ENCODE results near the gene AREG. TPM values are rescaled to one million over a fixed set of nuclear protein-coding genes. Genes with fewer than 3 reads are reported as not detected.

AREG gene
- polyA plus RNA-seq, 1 donor (not counting 4 experiments of a cell fraction or from before 2014, with no cell fraction given), result 1,566 TPM

DNA sequence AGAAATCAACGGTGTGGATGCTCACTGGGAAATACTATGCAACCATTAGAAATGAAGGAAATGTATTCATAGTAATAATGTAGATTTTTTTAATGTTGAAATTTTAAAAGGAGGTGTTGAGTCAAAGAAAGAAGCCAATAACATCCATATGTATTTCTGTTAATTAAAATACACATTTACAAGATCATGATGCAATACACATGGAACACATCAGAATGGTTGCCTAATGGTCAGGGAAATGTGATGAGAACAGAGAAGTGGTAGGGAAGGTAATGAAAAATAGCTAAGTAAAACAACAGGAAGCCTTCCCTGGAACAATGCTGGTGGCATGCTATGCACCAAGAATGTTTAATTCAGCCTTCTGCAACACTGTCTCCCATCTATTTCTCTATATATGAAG, 18.2 kb downstream of the AREG start:
- DNase-seq (ENCODE audit: low read depth, low spot score) (no peak), FAIRE-seq (no peak)
- Histone ChIP-seq H3K27ac (ENCODE audit: control insufficient read depth, insufficient read depth, low read length) (no peak overlapping the region), H3K9ac (ENCODE audit: control insufficient read depth, extremely low read depth, insufficient read depth, low read length) (no peak overlapping the region), H4K20me1 (ENCODE audit: control insufficient read depth, extremely low read depth, insufficient read depth, low read length) (no peaks in the 10 kb centered on the region), H3K36me3 (ENCODE audit: control insufficient read depth in 2 of 2, extremely low read depth in 1 of 2, insufficient read depth in 2 of 2, low read length in 2 of 2) (no peaks in the 10 kb centered on the region), H3K9me1 (ENCODE audit: control insufficient read depth, extremely low read depth, insufficient read depth, low read length) (no peaks in the 10 kb centered on the region), H3K4me3 (ENCODE audit: control insufficient read depth in 2 of 3, extremely low read depth in 1 of 3, insufficient read depth in 2 of 3, low read depth in 1 of 3, low read length in 3 of 3) (no peak overlapping the region), H3K79me2 (ENCODE audit: control insufficient read depth, insufficient read depth, low read length) (no peaks in the 10 kb centered on the region), H3K4me2 (ENCODE audit: control insufficient read depth, extremely low read depth, insufficient read depth, low read depth, low read length) (no peak overlapping the region), H2AFZ (ENCODE audit: control insufficient read depth, low read length) (no peak overlapping the region), H3K9me3 (ENCODE audit: control insufficient read depth, low read depth, low read length) (no peaks in the 10 kb centered on the region), H3K4me1 (ENCODE audit: control insufficient read depth, extremely low read depth, insufficient read depth, low read length) (no peaks in the 10 kb centered on the region), H3K27me3 (ENCODE audit: control insufficient read depth, extremely low read depth, insufficient read depth, low read length) (no peaks in the 10 kb centered on the region)
- TF ChIP-seq EZH2 (IDR thresholded peaks at IDR 0.05; ENCODE audit: low read length), result no peak
- TF ChIP-seq, protein P1, sequence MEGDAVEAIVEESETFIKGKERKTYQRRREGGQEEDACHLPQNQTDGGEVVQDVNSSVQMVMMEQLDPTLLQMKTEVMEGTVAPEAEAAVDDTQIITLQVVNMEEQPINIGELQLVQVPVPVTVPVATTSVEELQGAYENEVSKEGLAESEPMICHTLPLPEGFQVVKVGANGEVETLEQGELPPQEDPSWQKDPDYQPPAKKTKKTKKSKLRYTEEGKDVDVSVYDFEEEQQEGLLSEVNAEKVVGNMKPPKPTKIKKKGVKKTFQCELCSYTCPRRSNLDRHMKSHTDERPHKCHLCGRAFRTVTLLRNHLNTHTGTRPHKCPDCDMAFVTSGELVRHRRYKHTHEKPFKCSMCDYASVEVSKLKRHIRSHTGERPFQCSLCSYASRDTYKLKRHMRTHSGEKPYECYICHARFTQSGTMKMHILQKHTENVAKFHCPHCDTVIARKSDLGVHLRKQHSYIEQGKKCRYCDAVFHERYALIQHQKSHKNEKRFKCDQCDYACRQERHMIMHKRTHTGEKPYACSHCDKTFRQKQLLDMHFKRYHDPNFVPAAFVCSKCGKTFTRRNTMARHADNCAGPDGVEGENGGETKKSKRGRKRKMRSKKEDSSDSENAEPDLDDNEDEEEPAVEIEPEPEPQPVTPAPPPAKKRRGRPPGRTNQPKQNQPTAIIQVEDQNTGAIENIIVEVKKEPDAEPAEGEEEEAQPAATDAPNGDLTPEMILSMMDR (optimal IDR thresholded peaks at IDR 0.05 in 1 of 3, IDR thresholded peaks at IDR 0.05 in 1 of 3, conservative IDR thresholded peaks at IDR 0.05 in 1 of 3; ENCODE audit: extremely low read depth in 1 of 3, insufficient read depth in 2 of 3, low read length in 3 of 3), result no peak
- dilution Hi-C loops (cut with MboI; ENCODE audit: extremely low pct_ligation_motif_present, low sequenced_read_pairs), result no loop called here

DNA sequence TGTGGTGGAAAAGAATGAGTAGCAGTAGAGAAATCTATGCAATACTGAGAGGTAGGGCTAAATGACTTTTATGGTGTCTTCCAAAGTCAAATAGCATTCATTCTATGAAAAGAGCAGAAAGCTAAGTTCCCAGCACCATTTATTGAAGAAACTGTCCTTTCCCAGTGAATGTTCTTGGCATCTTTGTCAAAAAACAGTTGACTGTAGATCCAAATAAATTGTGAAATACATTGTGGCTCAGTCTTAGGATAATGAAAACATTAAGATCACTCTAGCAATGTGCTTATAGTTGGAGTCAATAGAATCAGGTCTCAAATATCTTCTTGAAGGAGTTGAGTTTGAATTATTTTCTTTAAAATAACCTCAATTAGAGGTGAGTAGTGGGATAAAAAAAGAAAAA, 19.4 kb downstream of the AREG start:
- FAIRE-seq (no peak), DNase-seq (ENCODE audit: low read depth, low spot score) (no peak)
- Histone ChIP-seq H3K4me1 (ENCODE audit: control insufficient read depth, extremely low read depth, insufficient read depth, low read length) (no peaks in the 10 kb centered on the region), H3K9me1 (ENCODE audit: control insufficient read depth, extremely low read depth, insufficient read depth, low read length) (no peaks in the 10 kb centered on the region), H3K4me3 (ENCODE audit: control insufficient read depth in 2 of 3, extremely low read depth in 1 of 3, insufficient read depth in 2 of 3, low read depth in 1 of 3, low read length in 3 of 3) (no peak overlapping the region), H3K9me3 (ENCODE audit: control insufficient read depth, low read depth, low read length) (no peaks in the 10 kb centered on the region), H4K20me1 (ENCODE audit: control insufficient read depth, extremely low read depth, insufficient read depth, low read length) (no peaks in the 10 kb centered on the region), H3K27ac (ENCODE audit: control insufficient read depth, insufficient read depth, low read length) (no peak overlapping the region), H3K9ac (ENCODE audit: control insufficient read depth, extremely low read depth, insufficient read depth, low read length) (no peak overlapping the region), H2AFZ (ENCODE audit: control insufficient read depth, low read length) (no peak overlapping the region), H3K4me2 (ENCODE audit: control insufficient read depth, extremely low read depth, insufficient read depth, low read depth, low read length) (no peak overlapping the region), H3K27me3 (ENCODE audit: control insufficient read depth, extremely low read depth, insufficient read depth, low read length) (no peaks in the 10 kb centered on the region), H3K79me2 (ENCODE audit: control insufficient read depth, insufficient read depth, low read length) (no peaks in the 10 kb centered on the region), H3K36me3 (ENCODE audit: control insufficient read depth in 2 of 2, extremely low read depth in 1 of 2, insufficient read depth in 2 of 2, low read length in 2 of 2) (no peaks in the 10 kb centered on the region)
- no peak for TF ChIP-seq EZH2 (IDR thresholded peaks at IDR 0.05; ENCODE audit: low read length)
- TF ChIP-seq, protein P1 (optimal IDR thresholded peaks at IDR 0.05 in 1 of 3, IDR thresholded peaks at IDR 0.05 in 1 of 3, conservative IDR thresholded peaks at IDR 0.05 in 1 of 3; ENCODE audit: extremely low read depth in 1 of 3, insufficient read depth in 2 of 3, low read length in 3 of 3), result no peak
- dilution Hi-C loops (cut with MboI; ENCODE audit: extremely low pct_ligation_motif_present, low sequenced_read_pairs), result no loop called here
